ENCODE data around the gene AMT.
"Not testable (repeated sequence)": the region's sequence is repeated elsewhere in the genome, so short reads cannot be mapped to it uniquely, and the experiment has no call there.

Gene AMT

GRCh38 chr3:49401766-49402165 lies 20.5 kb downstream of the AMT start:
- no peak for DNase-seq (ENCODE audit: low read depth, low spot score)
- H3K4me3 ChIP-seq (ENCODE audit: low read length) = no peak overlapping the region

- no peak for DNase-seq (ENCODE audit: low read depth, low spot score)
- no peak overlapping the region for H3K4me3 ChIP-seq (ENCODE audit: low read length)
These were observed 22.8 kb downstream of the AMT start for GRCh38 chr3:49399461-49399860.

- H3K4me3 ChIP-seq (ENCODE audit: low read length) = no peak overlapping the region
- DNase-seq (ENCODE audit: low read depth, low spot score) = no peak
These were observed 24.8 kb downstream of the AMT start for GRCh38 chr3:49397470-49397869.

GRCh38 chr3:49391310-49391709 lies 31.0 kb downstream of the AMT start:
- H3K4me3 ChIP-seq (ENCODE audit: low read length); DNase-seq (ENCODE audit: low read depth, low spot score): not testable (repeated sequence)

- no peak for DNase-seq (ENCODE audit: low read depth, low spot score)
- no peak overlapping the region for H3K4me3 ChIP-seq (ENCODE audit: low read length)
These were observed 33.0 kb downstream of the AMT start for GRCh38 chr3:49389297-49389696.

- no peak overlapping the region for H3K4me3 ChIP-seq (ENCODE audit: low read length)
- DNase-seq (ENCODE audit: low read depth, low spot score) = no peak
These were observed 33.9 kb downstream of the AMT start for GRCh38 chr3:49388289-49388820.

GRCh38 chr3:49387721-49388120 lies 34.6 kb downstream of the AMT start:
- no peak overlapping the region for H3K4me3 ChIP-seq (ENCODE audit: low read length)
- DNase-seq (ENCODE audit: low read depth, low spot score) = no peak

GRCh38 chr3:49386056-49386756 lies 36.1 kb downstream of the AMT start:
- no peak for DNase-seq (ENCODE audit: low read depth, low spot score)
- H3K4me3 ChIP-seq (ENCODE audit: low read length) = no peak overlapping the region

- DNase-seq (ENCODE audit: low read depth, low spot score) = no peak
These were observed 36.7 kb downstream of the AMT start for GRCh38 chr3:49385617-49386016.

GRCh38 chr3:49383387-49383786 lies 38.9 kb downstream of the AMT start:
- no peak for DNase-seq (ENCODE audit: low read depth, low spot score)
- no peak overlapping the region for H3K4me3 ChIP-seq (ENCODE audit: low read length)

More at GRCh38 chr3:49385617-49386016, 36.7 kb downstream of the AMT start:
- H3K4me3 ChIP-seq (ENCODE audit: low read length) = no peak overlapping the region

- H3K4me3 ChIP-seq (ENCODE audit: low read length) = no peak overlapping the region
- no peak for DNase-seq (ENCODE audit: low read depth, low spot score)
These were observed 43.9 kb downstream of the AMT start for GRCh38 chr3:49378249-49378895.

- peak; percentile 81 for DNase-seq (ENCODE audit: low read depth, low spot score)
- no peak overlapping the region for H3K4me3 ChIP-seq (ENCODE audit: low read length)
These were observed 44.8 kb downstream of the AMT start for GRCh38 chr3:49377483-49377882.

- no peak for DNase-seq (ENCODE audit: low read depth, low spot score)
- H3K4me3 ChIP-seq (ENCODE audit: low read length) = no peak overlapping the region
These were observed 50.3 kb downstream of the AMT start for GRCh38 chr3:49371946-49372345.

GRCh38 chr3:49370585-49371290 lies 51.5 kb downstream of the AMT start:
- no peak overlapping the region for H3K4me3 ChIP-seq (ENCODE audit: low read length)
- no peak for DNase-seq (ENCODE audit: low read depth, low spot score)
